AG04450 (cell line): ENCODE data around the gene LBR. TPM values are rescaled to one million over a fixed set of nuclear protein-coding genes. Genes with fewer than 3 reads are reported as not detected.
"Not testable (repeated sequence)": the region's sequence is repeated elsewhere in the genome, so short reads cannot be mapped to it uniquely, and the experiment has no call there.

Experiments used
- CTCF ChIA-PET: fragments of 300-600, 350-600 bp; formaldehyde crosslinking; extraction: SDS; loops from one replicate; lab custom pipeline; 2022; ENCODE audit warnings: antibody characterized with exemption, inconsistent platforms; lab: Charles Lee
- POLR2A ChIA-PET: fragments of 350-600 bp; formaldehyde crosslinking; extraction: SDS; loops from one replicate; lab custom pipeline; 2021; ENCODE audit warnings: antibody characterized with exemption, inconsistent platforms; lab: Yijun Ruan, JAX
- DNase-seq: peaks from one replicate; pipeline ENCODE4 v3.0.0-alpha.2; 2011; ENCODE audit warnings: low read depth, low spot score
- H3K27ac ChIP-seq: one replicate; pipeline ENCODE4 v1.5.1; 2012; ENCODE audit warnings: low read depth, low read length, control low read depth
- H3K27me3 ChIP-seq: one replicate; pipeline ENCODE4 v1.6.0; 2012; ENCODE audit warnings: low read length; ENCODE audit not compliant: control insufficient read depth, insufficient read depth
- H3K4me3 ChIP-seq: 2 replicates; pipeline ENCODE4 v1.5.1; 2011; ENCODE audit warnings: mild to moderate bottlenecking, low read depth, low read length, control low read depth
- H3K9me3 ChIP-seq: 2 replicates; pipeline ENCODE4 v1.5.1; 2012; ENCODE audit warnings: low read length; ENCODE audit not compliant: control insufficient read depth, insufficient read depth
- CTCF ChIP-seq: IDR thresholded peaks from 2 replicates; pipeline ENCODE4 v1.5.1; 2011; ENCODE audit warnings: low read depth, low read length, control low read depth, inconsistent platforms
- polyA plus RNA-seq: library from polyadenylated mRNA; depleted of rRNA; stranded (reverse); fragments of >200 nt; gene quantifications from 2 replicates; pipeline ENCODE4 v1.2.3, GENCODE V29; 2011

The LBR gene
- polyA plus RNA-seq, 1 experiment = 44.5 TPM

- ChIA-PET CTCF (no interaction called here), POLR2A (no interaction called here)
- DNase-seq = no peak
- no peaks in the 10 kb centered on the region for H3K9me3 ChIP-seq
- no peaks in the 10 kb centered on the region for H3K27me3 ChIP-seq
- TF ChIP-seq CTCF = no peak
- H3K27ac ChIP-seq = no peak overlapping the region
- no peak overlapping the region for H3K4me3 ChIP-seq
Measured at GRCh38 chr1:225400968-225401367, 26.9 kb downstream of the LBR start.

- Histone ChIP-seq H3K9me3 (no peaks in the 10 kb centered on the region), H3K27ac (no peak overlapping the region), H3K4me3 (no peak overlapping the region), H3K27me3 (no peaks in the 10 kb centered on the region)
- ChIA-PET CTCF (interaction anchor here (1.1 to 1.3 kb wide), 2 partner anchors 19 to 78 kb away, joined by 4 to 5 read pairs; no protein-coding TSS in a partner anchor), POLR2A (no interaction called here)
- no peak for TF ChIP-seq CTCF
- no peak for DNase-seq
Measured at GRCh38 chr1:225396357-225396756, 31.5 kb downstream of the LBR start.

GRCh38 chr1:225389843-225390242 lies 38.0 kb downstream of the LBR start:
- Histone ChIP-seq H3K27me3 (no peaks in the 10 kb centered on the region), H3K27ac (no peak overlapping the region), H3K9me3 (no peaks in the 10 kb centered on the region), H3K4me3 (no peak overlapping the region)
- TF ChIP-seq CTCF = no peak
- no peak for DNase-seq
- ChIA-PET POLR2A (no interaction called here), CTCF (no interaction called here)

GRCh38 chr1:225388372-225388771 lies 39.5 kb downstream of the LBR start:
- H3K27me3 ChIP-seq = no peaks in the 10 kb centered on the region
- ChIA-PET POLR2A (no interaction called here), CTCF (no interaction called here)
- H3K4me3 ChIP-seq = no peak overlapping the region
- no peak overlapping the region for H3K27ac ChIP-seq
- TF ChIP-seq CTCF = no peak
- DNase-seq = no peak
- no peaks in the 10 kb centered on the region for H3K9me3 ChIP-seq

- POLR2A ChIA-PET, H3K27ac ChIP-seq, H3K4me3 ChIP-seq, H3K27me3 ChIP-seq, CTCF ChIA-PET, DNase-seq, H3K9me3 ChIP-seq: not testable (repeated sequence)
Measured at GRCh38 chr1:225386860-225387259, 41.0 kb downstream of the LBR start.

GRCh38 chr1:225380691-225381090 lies 47.1 kb downstream of the LBR start:
- no peak overlapping the region for H3K27ac ChIP-seq
- ChIA-PET CTCF (interaction anchor here (0.9 kb wide), 1 partner anchor 62 kb away, joined by 3 read pairs; no protein-coding TSS in a partner anchor), POLR2A (no interaction called here)

More at GRCh38 chr1:225380691-225381090, 47.1 kb downstream of the LBR start:
- Histone ChIP-seq H3K4me3 (no peak overlapping the region), H3K27me3 (no peaks in the 10 kb centered on the region), H3K9me3 (no peaks in the 10 kb centered on the region; the same call in 1 of the 2 replicates)
- DNase-seq = no peak
- no peak for TF ChIP-seq CTCF
